Loucy (cell line): Measurements from ENCODE around the gene SGPP2.

Experiments
- H2AFZ ChIP-seq: fragments of 200-600 bp; sonication (generic); 2 replicates; pipeline ENCODE4 v1.6.0; 2016; ENCODE audit warnings: antibody characterized with exemption, mild to moderate bottlenecking, low read length, moderate library complexity
- H3F3A ChIP-seq: fragments of 200-600 bp; 2 replicates; pipeline ENCODE4 v1.6.0; 2016; ENCODE audit warnings: antibody characterized with exemption, low read depth, mild to moderate bottlenecking
- H3K27me3 ChIP-seq: fragments of 200-600 bp; sonication (generic); 2 replicates; pipeline ENCODE4 v1.6.1; 2014; ENCODE audit warnings: low read length, mild to moderate bottlenecking; ENCODE audit not compliant: insufficient read depth, poor library complexity, severe bottlenecking
- H3K36me3 ChIP-seq: fragments of 200-600 bp; sonication (generic); 2 replicates; pipeline ENCODE4 v1.6.1; 2016; ENCODE audit warnings: low read length; ENCODE audit not compliant: insufficient read depth
- H3K4me1 ChIP-seq: fragments of 200-600 bp; sonication (generic); 2 replicates; pipeline ENCODE4 v1.5.1; 2014; ENCODE audit warnings: low read length, mild to moderate bottlenecking; ENCODE audit not compliant: insufficient read depth, poor library complexity, severe bottlenecking
- H3K4me2 ChIP-seq: fragments of 200-600 bp; sonication (generic); 2 replicates; pipeline ENCODE4 v1.6.0; 2014; ENCODE audit warnings: antibody characterized with exemption, low read length, low read depth, mild to moderate bottlenecking; ENCODE audit not compliant: poor library complexity, severe bottlenecking
- H3K4me3 ChIP-seq: fragments of 200-600 bp; sonication (generic); 2 replicates; pipeline ENCODE4 v1.5.1; 2014; ENCODE audit warnings: low read length, mild to moderate bottlenecking, mixed read lengths; ENCODE audit not compliant: poor library complexity, severe bottlenecking
- H3K79me2 ChIP-seq: fragments of 200-600 bp; sonication (generic); 2 replicates; pipeline ENCODE4 v1.6.1; 2014; ENCODE audit warnings: low read length; ENCODE audit not compliant: insufficient read depth
- H3K9ac ChIP-seq: fragments of 200-600 bp; sonication (generic); 2 replicates; pipeline ENCODE4 v1.6.0; 2014; ENCODE audit warnings: mild to moderate bottlenecking, low read depth, low read length, moderate library complexity; ENCODE audit not compliant: poor library complexity, severe bottlenecking
- H3K9me2 ChIP-seq: fragments of 200-600 bp; sonication (generic); replicated peaks from 2 replicates; pipeline ENCODE4 v1.6.1; 2016; ENCODE audit warnings: low read depth, low read length, mixed read lengths
- H3K9me3 ChIP-seq: fragments of 200-600 bp; sonication (generic); 2 replicates; pipeline ENCODE4 v1.6.1; 2014; ENCODE audit warnings: mild to moderate bottlenecking, antibody characterized with exemption, low read length, low read depth; ENCODE audit not compliant: insufficient read depth
- H4K20me1 ChIP-seq: fragments of 200-600 bp; sonication (generic); 2 replicates; pipeline ENCODE4 v1.6.0; 2014; ENCODE audit warnings: antibody characterized with exemption, low read length, mild to moderate bottlenecking; ENCODE audit not compliant: insufficient read depth, poor library complexity, severe bottlenecking
- CTCF ChIP-seq: fragments of 200-600 bp; sonication (generic); conservative IDR thresholded peaks from 2 replicates; pipeline ENCODE4 v1.5.1; 2014; ENCODE audit warnings: mild to moderate bottlenecking, antibody characterized with exemption, low read length
- EZH2phosphoT487 ChIP-seq: fragments of 200-600 bp; IDR thresholded peaks from 2 replicates; pipeline ENCODE4 v1.6.1; 2018; ENCODE audit warnings: antibody characterized with exemption, mild to moderate bottlenecking, moderate library complexity, borderline replicate concordance

SGPP2 gene

GRCh38 chr2:222532315-222532714 is 108.0 kb downstream of the SGPP2 start:
- Histone ChIP-seq H3K79me2 (no peaks in the 10 kb centered on the region), H3K4me1 (no peaks in the 10 kb centered on the region), H3K9ac (no peak overlapping the region), H2AFZ (no peak overlapping the region), H4K20me1 (no peaks in the 10 kb centered on the region), H3K4me2 (no peak overlapping the region), H3F3A (no peaks in the 10 kb centered on the region), H3K9me3 (no peaks in the 10 kb centered on the region), H3K9me2 (no peaks in the 10 kb centered on the region), H3K27me3 (no peaks in the 10 kb centered on the region), H3K36me3 (no peaks in the 10 kb centered on the region), H3K4me3 (no peak overlapping the region)
- TF ChIP-seq CTCF (no peak), EZH2phosphoT487 (no peak)

- H3F3A ChIP-seq = no peaks in the 10 kb centered on the region
- no peaks in the 10 kb centered on the region for H3K4me1 ChIP-seq
- no peak overlapping the region for H3K4me2 ChIP-seq
- H4K20me1 ChIP-seq = no peaks in the 10 kb centered on the region
- no peak overlapping the region for H3K4me3 ChIP-seq
- no peaks in the 10 kb centered on the region for H3K27me3 ChIP-seq
- H3K9ac ChIP-seq = no peak overlapping the region
- no peaks in the 10 kb centered on the region for H3K9me3 ChIP-seq
- TF ChIP-seq EZH2phosphoT487 (no peak), CTCF (no peak)
- no peak overlapping the region for H2AFZ ChIP-seq
- no peaks in the 10 kb centered on the region for H3K9me2 ChIP-seq
- no peaks in the 10 kb centered on the region for H3K79me2 ChIP-seq
- no peaks in the 10 kb centered on the region for H3K36me3 ChIP-seq
These were observed 111.1 kb downstream of the SGPP2 start for GRCh38 chr2:222535477-222535876.

- Histone ChIP-seq H3K79me2 (no peaks in the 10 kb centered on the region), H3K9me3 (no peaks in the 10 kb centered on the region), H3K9me2 (no peaks in the 10 kb centered on the region), H4K20me1 (no peaks in the 10 kb centered on the region), H3F3A (no peaks in the 10 kb centered on the region), H3K27me3 (no peaks in the 10 kb centered on the region), H3K9ac (no peak overlapping the region), H3K4me2 (no peak overlapping the region), H2AFZ (no peak overlapping the region), H3K36me3 (no peaks in the 10 kb centered on the region), H3K4me1 (no peaks in the 10 kb centered on the region), H3K4me3 (no peak overlapping the region)
- no peak for TF ChIP-seq CTCF
- TF ChIP-seq EZH2phosphoT487 = no peak
These were observed 114.2 kb downstream of the SGPP2 start for GRCh38 chr2:222538535-222538934.
